Endometrial microvascular endothelial cells (primary cell): ENCODE results near the gene AIF1L. TPM values are rescaled to one million over a fixed set of nuclear protein-coding genes. Genes with fewer than 3 reads are reported as not detected.
"Not testable (repeated sequence)": the region's sequence is repeated elsewhere in the genome, so short reads cannot be mapped to it uniquely, and the experiment has no call there.

Experiments used
- in situ Hi-C: cut with HindIII; loops from 2 replicates; pipeline ENCODE4 v1.10.0; 2017; ENCODE audit warnings: low sequenced_read_pairs, low pct_unique_long_range_greater_than_20kb; ENCODE audit errors: inconsistent ontology term
- total RNA-seq: library from RNA; depleted of rRNA; stranded (reverse); fragments of >200 nt; gene quantifications from one replicate; pipeline ENCODE4 v1.2.3, GENCODE V29; 2015; ENCODE audit errors: inconsistent ontology term

The AIF1L gene
- total RNA-seq, 1 donor from 2014 or later, result 1.2 TPM

GRCh38 chr9:131095666-131096268, 564 bp upstream of the AIF1L start:
- in situ Hi-C loops, result no loop called here

GRCh38 chr9:131097126-131097947, 1.0 kb downstream of the AIF1L start:
- in situ Hi-C loops, result no loop called here

- in situ Hi-C loops, result no loop called here
Measured at GRCh38 chr9:131097948-131098278, 1.6 kb downstream of the AIF1L start.

GRCh38 chr9:131098391-131099101, 2.2 kb downstream of the AIF1L start:
- in situ Hi-C loops, result no loop called here

GRCh38 chr9:131099102-131099606, 2.8 kb downstream of the AIF1L start:
- in situ Hi-C loops, result no loop called here

- in situ Hi-C loops, result not testable (repeated sequence)
Measured at GRCh38 chr9:131099845-131100244, 3.5 kb downstream of the AIF1L start.

GRCh38 chr9:131100445-131100844, 4.1 kb downstream of the AIF1L start:
- in situ Hi-C loops, result no loop called here

GRCh38 chr9:131101207-131101964, 5.1 kb downstream of the AIF1L start:
- in situ Hi-C loops, result no loop called here

GRCh38 chr9:131103024-131103423, 6.7 kb downstream of the AIF1L start:
- in situ Hi-C loops, result no loop called here

- in situ Hi-C loops, result no loop called here
Measured at GRCh38 chr9:131103535-131103934, 7.2 kb downstream of the AIF1L start.

- in situ Hi-C loops, result no loop called here
Measured at GRCh38 chr9:131104016-131104740, 7.8 kb downstream of the AIF1L start.

GRCh38 chr9:131105952-131106351, 9.6 kb downstream of the AIF1L start:
- in situ Hi-C loops, result no loop called here

- in situ Hi-C loops, result no loop called here
Measured at GRCh38 chr9:131107760-131108159, 11.4 kb downstream of the AIF1L start.

GRCh38 chr9:131111186-131111853, 15.0 kb downstream of the AIF1L start:
- in situ Hi-C loops, result no loop called here

- in situ Hi-C loops, result no loop called here
Measured at GRCh38 chr9:131111854-131112311, 15.6 kb downstream of the AIF1L start.

- in situ Hi-C loops, result no loop called here
Measured at GRCh38 chr9:131112374-131113154, 16.2 kb downstream of the AIF1L start.

- in situ Hi-C loops, result no loop called here
Measured at GRCh38 chr9:131113655-131114054, 17.3 kb downstream of the AIF1L start.
